ENCODE data around the gene NUDT7.

GRCh38 chr16:77677129-77677528 lies 45.2 kb upstream of the NUDT7 start:
- TF ChIP-seq CTCF (IDR thresholded peaks at IDR 0.05) (no peak), POLR2AphosphoS5 (IDR thresholded peaks at IDR 0.05; ENCODE audit: insufficient read depth in 1 of 2, low read depth in 1 of 2) (peak in 1 of 2 donors; percentile 45), POLR2A (IDR thresholded peaks at IDR 0.05) (no peak)
